Measurements from ENCODE around the gene METTL25.

Gene METTL25

DNA sequence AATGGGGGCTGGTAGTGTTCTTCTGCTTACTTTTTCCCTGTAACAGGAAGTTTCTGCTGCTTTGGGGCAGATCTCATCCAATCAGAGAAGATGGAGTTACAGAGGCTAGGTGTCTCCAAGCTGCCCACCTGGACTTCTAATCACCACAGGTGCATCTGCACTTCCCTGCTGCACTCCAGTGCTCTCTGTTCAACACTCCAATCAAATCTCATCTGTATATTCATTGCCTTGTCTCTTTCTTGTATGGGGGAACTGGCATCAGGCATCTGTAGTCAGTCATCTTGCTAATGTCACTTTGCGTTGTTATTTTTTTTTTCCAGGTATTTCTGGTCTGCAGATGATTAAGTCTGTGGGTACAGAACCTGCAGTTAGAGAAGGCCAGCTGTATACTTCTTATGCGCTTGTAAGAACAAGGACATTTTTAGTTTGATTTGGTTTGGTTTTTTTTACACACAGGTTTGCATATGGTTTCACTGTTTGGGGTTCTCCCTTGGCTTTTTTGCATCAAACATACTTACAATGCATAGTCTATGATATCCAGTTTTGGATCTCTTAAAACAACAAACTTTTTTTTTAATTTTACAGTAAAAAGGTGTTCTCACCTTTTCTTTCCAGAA, 116.0 kb downstream of the METTL25 start:
- no peak for DNase-seq

DNA sequence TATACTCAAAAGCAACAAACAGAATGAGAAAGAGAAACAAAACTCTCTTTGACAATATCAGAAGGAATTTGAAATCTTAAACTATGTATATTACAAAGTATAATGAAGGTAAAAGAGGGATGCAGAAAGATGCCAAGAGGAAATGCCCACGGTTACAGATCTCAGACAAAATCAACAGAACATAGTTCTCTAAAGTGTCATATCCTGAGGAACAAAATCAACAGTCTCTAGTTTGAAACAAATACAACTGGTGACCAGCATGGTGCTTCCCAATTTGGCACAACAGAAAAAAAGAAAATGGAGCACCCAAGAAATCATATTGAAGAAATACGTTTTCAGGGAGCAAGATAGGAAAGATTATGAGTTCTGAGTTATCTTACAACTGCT, 116.5 kb downstream of the METTL25 start:
- DNase-seq = no peak

DNA sequence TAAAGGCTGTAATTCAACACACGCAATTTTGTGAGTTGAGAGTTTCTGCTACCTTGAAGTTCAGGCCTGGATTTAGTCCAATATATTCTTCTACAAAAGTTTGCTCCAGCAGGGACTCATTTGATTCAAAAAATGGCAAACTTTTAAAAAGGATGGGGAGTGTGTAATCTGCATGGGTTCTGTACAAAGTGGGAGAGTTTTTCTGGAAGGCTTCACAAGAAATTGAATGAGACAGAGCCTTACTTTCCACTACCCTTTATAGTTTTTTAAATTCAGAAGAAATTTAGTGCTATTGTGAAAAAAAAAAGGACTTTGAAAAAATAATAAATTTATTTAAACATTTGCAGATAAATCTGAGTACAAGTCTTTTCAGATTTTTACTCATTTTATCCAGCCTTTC, 116.9 kb downstream of the METTL25 start:
- no peak for DNase-seq

DNA sequence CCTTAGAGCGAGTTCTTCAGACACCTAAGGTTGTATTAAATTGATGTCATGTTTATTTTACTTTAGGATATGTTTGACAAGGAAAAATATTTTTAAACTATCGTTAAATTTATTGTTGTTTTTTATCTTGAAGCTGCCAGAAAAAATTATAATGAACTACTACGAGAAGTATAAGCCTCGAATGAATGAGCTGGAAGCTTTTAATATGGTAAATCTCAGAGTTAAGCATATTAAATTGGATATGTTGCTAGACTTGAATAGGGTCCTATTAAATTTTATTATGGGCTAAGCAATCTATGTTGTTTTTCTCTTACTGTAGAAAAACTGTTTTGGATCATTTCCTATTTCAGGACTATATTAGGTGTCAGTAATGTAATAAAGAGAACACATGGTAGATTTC, 118.2 kb downstream of the METTL25 start:
- no peak for DNase-seq

DNA sequence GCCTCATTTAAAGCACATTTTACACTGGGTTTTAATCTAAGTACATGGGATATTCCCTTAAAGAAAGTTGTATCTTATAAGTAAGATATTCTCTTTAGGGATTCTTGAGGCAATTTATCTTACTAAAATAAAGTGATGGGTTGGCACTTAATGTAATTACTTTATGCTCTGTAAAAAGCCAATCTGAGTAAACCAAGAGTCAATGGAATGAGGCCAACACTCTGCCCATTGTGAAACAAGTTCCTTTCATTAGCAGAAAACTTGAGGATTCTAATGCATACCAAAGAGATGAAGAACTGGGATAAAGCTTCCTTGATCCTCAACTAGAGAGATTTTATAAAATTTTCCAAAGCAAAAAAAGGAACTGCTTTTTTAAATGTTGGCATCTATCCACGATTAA, 121.2 kb downstream of the METTL25 start:
- DNase-seq = no peak

DNA sequence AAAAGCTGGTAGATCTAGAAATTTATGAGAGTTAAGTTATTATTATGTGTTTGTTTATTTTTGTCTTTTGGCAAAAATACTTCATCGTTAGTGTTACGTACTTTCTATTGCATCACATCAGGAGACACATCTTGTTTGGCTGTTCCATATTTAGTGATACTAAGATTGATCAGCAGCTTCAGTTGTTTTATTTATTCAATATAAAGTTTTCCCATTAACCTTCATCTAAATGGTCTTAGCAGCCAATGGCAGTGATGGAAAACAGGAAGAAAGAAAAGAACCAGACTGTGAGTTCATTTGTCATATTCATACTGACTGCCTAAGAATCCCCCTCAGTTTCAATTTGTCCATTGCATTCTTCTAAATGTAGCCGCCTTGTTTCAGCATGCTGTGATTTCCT, 122.3 kb downstream of the METTL25 start:
- no peak for DNase-seq

DNA sequence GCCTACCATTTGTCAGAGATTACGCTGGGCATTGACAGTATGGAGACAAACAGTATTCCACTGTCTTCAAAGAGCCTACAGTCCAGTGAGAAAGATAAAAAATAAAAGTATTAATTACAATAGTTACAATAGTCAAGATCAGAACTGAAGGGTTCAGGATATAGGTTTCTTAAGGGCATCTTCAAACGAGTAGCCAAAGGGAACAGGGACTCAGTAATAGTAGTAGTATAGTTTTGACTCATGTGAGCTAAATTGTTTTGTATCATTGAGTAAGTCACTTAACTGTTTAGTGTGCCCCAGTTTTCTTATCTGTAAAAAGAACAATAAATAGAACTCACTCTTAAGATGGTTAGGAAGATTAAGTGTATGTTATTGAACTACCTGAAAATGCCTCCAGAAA, 123.6 kb downstream of the METTL25 start:
- no peak for DNase-seq

DNA sequence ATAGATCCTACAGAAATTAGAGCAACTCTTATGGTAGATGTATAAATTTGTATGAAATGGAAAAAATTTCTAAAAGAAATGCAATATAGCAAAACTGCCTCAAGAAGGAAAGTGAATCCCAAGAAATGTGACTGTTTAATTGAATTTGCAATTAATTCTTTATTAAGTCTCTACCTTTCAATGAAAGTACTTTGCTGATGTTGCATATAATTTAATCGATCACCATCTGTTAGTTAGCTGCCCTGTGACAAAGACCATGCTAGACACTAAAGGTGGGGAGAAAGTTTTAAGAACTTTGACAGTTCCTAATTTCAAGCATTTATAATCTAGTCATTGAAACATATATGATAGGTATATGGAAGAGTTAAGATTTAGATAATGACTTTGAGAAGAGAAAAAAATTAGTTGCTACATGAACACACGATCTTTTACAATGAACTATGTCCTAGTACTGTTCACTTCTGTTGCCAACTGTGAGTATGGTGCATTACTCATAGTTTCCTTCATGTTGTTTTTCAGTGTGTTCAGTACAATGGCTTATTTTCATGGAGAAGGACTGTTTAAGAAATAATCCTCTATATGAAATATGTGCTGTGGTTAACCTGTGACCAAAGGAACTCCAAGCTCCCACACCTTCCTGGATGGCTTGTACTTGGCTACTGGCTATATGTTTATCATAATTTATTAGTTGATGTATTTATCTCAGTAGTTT, 128.4 kb downstream of the METTL25 start:
- DNase-seq = no peak

DNA sequence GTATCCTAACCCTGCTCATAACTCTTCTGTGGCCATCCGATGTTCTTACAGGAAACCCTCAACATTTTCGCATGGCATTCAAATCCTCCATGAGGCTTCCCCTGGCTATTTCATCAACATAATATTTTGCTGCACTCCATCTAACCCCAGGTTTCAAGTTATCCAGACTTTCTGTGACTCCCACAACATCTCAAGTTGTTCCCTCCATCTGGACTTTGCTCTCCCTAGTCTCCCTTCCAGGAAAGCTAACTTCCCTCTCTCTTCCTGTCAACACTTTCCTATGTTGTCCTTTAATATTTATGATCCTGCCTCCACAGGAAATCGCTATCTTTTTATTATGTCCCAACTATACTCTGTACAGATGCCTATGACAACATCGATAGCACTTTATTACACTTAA, 146.1 kb downstream of the METTL25 start:
- DNase-seq = no peak

DNA sequence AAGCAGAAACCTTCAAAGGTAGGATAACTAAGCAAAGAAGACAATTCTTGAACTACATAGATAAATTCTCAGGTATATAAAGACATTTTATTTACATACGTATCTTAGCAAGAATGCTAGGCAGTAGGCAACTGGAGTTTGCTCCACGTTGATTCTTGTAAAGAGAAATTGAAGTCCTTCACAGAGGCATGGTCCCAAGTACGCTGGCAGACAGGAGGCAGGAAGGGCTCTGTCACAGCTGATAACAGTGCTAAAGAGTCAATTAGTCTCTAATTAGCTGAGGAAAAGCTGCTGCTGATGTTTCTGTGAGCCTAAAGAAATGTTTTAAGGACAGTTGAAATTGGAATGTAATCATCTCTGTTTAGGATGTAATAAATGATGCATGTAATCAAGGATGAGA, 146.8 kb downstream of the METTL25 start:
- DNase-seq = no peak

DNA sequence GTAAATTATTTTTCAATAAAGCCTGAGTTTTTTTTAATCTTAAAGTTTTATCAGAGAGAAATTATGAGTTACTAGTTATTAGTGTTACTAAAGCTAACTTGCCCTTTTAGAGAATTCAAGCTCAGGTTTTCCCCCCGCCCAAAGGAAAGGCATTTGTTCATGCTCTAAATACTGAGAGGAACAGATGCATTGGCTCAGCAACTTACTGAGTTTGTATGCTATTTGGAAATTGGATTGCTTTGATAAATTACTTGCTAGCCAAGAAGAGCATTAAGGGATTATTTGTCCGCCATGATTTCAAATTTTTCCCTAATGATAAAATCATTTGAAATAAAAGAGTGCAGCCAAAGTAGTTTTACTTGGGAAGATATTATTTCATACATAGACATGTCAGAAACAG, 149.4 kb downstream of the METTL25 start:
- DNase-seq = peak; percentile 37 to 58

DNA sequence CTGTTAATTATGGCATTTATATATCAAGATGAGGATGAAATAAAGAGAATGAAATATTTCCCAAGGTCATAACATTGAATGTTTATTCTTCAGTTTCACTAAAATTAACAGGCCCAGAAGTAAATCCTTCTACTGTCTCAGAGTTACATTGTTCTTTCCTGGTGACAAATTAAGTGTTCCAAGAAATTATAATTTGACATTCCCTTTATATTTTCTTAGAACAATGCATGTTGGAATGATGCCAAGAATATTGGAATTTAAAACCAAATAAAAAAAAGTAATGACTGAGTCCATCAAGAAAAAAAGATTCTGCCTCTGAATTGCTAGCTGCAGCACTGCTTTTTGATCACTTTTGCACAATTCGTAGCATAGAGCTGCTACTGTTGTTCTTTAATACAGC, 152.1 kb downstream of the METTL25 start:
- no peak for DNase-seq

DNA sequence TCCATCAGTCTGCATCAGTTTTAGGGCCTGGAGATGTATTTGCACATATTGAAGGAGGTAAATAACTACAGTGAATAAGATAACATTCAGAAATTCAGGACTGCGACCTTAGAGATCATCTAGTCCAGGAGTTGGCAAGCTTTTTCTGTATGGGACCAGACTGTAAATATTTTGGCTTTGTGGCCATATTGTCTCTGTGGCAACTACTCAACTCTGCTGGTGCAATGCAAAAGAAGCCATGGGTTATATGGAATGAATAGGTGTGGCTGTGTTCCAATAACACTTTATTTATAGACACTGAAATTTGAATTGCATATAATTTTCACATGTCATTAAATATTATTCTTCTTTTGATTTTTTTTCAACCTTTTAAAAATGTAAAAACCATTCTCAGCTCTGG, 156.6 kb downstream of the METTL25 start:
- no peak for DNase-seq

DNA sequence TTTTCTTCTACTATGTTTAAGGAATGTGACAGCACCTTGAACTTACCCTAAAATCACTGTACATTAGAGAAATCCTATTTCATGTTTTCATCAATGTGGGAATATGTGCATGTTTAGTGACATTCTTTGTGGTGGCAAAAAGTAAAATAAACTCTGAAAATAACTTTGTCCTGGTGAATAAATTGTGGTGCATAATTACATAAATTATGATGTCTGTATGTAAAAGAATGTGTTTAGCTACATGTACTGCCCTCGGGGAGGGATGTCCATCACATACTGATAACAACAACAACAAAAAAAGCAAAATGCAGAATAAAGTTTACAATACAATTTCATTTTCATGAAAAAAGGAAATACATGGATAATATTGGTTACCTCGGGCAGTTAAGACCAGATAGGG, 157.3 kb downstream of the METTL25 start:
- no peak for DNase-seq

DNA sequence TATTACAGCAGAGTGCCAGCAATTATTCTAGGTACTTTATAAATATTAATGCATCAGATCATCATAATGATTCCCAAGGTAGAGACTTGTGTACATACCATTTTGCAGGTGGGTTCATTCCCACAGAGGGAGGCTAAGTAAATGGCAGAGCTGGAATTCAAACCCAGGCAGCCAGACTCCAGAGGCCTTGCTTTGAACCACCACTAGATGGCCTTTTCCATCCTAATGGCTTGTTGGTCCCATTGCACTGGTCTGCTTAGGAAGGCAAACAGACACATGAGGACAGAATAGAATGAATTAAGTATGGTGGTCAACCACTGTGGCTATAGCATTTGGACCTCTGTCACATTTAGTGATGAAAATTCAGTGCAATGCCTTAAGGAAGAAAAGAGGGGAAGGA, 158.7 kb downstream of the METTL25 start:
- peak in 1 of 2 experiments; percentile 22 for DNase-seq

DNA sequence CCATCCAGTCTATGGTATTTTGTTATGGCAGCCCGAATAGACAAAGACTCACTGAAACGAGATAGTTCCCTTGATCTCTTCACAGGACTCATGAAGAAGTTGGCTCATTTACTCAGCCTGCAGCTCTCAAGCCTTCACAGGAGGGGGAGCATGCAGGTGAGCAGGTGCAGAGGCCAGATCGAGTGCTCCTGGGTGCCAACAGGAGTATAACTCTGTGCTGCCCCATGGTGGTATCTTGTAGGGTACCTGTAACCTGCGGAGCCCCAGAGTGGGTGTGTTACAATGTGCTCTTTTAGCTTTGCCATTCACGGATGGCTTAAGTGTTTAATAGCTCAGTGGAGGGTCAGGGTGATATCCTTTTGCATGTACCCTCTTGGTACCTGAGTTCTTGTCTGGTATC, 159.5 kb downstream of the METTL25 start:
- DNase-seq = no peak

DNA sequence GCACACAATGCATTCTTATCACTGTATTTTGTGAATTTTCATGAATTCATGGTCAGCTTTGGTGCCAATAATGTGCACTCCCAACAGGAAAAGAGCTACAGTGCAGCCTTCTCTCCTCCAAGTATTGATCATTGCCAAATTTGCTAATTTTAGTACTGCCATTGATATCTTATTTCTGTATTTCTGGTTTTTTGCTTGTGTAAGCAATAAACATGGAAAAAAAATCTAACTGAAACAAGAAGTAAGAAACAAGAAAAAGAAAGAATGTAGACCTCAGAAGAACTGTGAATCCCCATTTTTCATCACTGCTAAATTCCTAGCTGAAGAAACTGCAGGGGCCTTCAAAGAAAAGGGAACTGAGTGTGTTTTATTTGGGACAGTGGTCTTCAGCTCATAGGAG, 161.2 kb downstream of the METTL25 start:
- no peak for DNase-seq

DNA sequence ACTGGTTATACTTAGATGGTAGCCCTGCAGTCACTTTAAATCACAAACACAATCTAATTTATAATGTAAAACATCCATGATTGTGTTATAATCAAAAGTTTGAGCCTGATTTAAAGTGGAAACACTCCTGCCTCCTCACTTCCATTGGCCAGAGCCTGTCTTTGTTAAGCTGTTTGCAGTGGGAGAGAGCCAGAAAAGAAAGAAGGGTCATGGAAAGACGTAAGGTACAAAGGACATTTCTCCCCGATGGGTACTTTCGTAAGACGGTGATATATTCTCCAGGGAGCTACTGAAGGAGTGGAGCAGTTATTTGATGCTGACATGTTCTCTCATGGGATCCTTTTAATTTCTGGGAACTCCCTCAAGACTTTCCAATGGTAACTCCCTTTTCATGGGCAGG, 164.0 kb downstream of the METTL25 start:
- DNase-seq = no peak

DNA sequence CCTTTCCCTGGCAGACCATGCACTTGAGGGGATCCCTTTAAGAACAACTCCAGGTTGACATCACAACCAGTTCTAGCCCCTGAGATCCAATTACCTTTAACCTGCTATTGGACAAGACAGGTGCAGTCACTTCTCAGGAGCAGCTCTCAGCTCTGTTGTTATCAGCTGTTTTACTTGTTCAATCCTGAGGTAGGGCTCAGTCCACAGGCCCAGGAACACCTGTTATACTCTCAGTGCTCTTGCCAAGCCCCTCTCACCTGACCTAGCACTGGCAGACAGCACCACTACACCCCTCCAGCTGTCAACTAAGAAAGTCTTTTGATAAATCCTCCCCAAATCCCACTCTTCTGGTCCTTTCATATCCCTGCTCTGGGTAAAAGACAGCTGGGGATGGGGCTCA, 164.4 kb downstream of the METTL25 start:
- no peak for DNase-seq

DNA sequence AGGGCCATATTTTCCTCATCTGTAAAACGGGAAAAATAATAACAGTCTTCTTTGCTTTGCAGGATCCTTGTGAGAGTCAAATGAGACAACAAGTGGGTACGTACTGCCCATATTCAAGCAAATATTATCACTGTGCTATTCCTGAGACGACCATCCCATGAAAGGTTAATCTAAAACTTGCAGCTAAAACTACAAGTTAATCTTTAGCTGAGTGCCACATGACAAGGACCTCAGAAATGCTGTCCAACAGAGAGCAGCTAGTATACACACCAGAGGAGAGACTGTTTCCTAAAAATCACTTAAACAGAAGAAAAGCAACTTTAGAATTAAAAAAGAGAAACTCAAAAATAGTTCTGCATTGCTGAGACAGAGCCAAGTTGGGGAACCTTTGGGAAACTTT, 165.7 kb downstream of the METTL25 start:
- no peak for DNase-seq

DNA sequence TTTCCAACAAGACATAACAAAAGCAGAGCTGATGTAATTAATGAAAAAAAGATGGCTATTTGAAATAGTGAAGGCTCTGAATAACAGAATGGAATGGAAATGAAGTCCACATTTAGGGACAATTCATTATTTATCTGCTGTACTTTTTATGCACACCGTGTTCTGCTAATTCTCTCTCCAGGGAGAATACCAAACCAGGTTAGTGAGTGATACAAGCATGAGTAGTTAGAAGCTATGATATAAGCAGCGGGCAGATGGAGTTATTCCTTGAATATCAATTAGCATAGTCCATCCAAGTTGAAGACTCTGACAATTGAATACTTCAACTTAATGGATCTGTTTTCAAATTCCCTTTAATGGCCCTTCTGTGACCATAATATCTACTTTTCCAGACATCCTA, 166.3 kb downstream of the METTL25 start:
- peak in 1 of 2 experiments; percentile 12 for DNase-seq

DNA sequence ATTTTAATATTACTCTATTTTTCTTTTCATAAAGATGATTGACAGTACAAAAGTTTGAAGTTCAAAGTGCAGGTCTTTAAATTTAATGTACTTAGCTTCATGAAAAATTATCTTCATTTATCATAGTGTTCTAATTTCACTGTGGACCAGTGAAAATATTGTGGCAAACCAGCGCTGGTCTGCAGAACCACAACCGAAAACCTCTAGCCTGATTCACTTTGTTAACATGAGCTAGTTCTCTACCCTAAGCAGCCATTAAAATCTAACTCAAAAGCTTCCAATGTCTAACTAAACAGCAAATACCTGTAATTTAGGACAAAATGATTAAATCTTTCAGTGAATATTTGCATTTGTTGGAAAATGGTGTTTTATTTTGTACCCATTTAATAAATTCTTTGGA, 167.3 kb downstream of the METTL25 start:
- DNase-seq = no peak

DNA sequence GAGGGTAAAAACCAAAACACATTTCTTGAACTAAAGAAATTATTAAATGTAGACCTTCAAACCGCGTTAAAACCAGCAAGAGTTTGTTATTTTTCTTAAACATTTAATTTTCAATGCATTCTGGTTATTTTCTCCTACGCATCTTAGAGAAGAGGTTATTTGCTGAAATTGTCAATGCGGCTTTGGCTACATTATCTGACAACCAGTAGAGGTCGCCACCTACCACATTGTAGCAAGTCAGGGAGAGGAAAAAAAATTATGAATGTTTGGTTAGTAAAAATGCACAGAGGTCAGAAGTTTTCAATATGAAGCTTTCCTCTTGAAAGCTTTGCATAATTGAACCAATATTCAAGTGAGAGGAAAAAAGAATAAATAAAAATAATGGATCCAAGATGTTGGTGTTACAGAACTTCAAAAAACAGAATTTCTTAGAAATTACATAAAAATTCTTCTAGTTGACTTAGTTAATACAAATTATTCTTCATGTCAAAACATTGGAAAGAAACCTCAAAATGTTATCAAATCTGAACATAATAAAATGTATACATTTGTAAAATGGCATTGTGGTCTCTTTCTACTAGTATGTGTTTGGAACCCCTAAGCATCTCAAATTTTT, 168.9 kb downstream of the METTL25 start:
- peak; percentile 63 to 82 for DNase-seq

All from NCI-H446 (cell line).